Esophagus squamous epithelium (tissue), 5 donors: ENCODE measurements around the gene PALD1. TPM values are rescaled to one million over a fixed set of nuclear protein-coding genes. Genes with fewer than 3 reads are reported as not detected.

Source experiments
- DNase-seq: peaks from one replicate; lab custom pipeline; 2025; lab: John Stamatoyannopoulos, UW
- H3K27ac ChIP-seq, 4 donors: fragments of 200-600 bp; sonication (generic); one replicate each; pipeline ENCODE4 v1.5.1; 2016 to 2019; ENCODE audit warnings: mild to moderate bottlenecking in 1 of 4
- H3K27me3 ChIP-seq, 4 donors: fragments of 200-600 bp; sonication (generic); 1 replicate in 3 of 4; 2 replicates in 1 of 4; pipeline versions ENCODE4 v1.5.1 to v1.6.0; 2017 to 2021; ENCODE audit warnings: antibody characterized with exemption in 1 of 4
- H3K36me3 ChIP-seq, 3 donors: fragments of 200-600 bp; sonication (generic); one replicate each; pipeline ENCODE4 v1.5.1; 2016 to 2019
- H3K4me1 ChIP-seq, 3 donors: fragments of 200-600 bp; sonication (generic); one replicate each; pipeline ENCODE4 v1.5.1; 2017 to 2019
- H3K4me3 ChIP-seq, 4 donors: fragments of 200-600 bp; sonication (generic); 1 replicate in 3 of 4; 2 replicates in 1 of 4; pipeline ENCODE4 v1.5.1; 2016 to 2019; ENCODE audit warnings: mild to moderate bottlenecking in 2 of 4, moderate library complexity in 1 of 4
- H3K9me3 ChIP-seq, 3 donors: fragments of 200-600 bp; sonication (generic); one replicate each; pipeline ENCODE4 v1.5.1; 2016 to 2019
- CTCF ChIP-seq, 6 experiments: fragments of 450-650 bp in 4 of 6; fragments of 200-600 bp in 2 of 6; sonication (generic) in 2 of 6; IDR thresholded peaks; one replicate each; pipeline ENCODE4 v1.5.1; 2016 to 2019; ENCODE audit warnings: antibody characterized with exemption in 6 of 6, mild to moderate bottlenecking in 4 of 6, moderate library complexity in 4 of 6
- POLR2A ChIP-seq, 4 donors: fragments of 450-650 bp; IDR thresholded peaks; one replicate each; pipeline ENCODE4 v1.6.1; 2017; ENCODE audit warnings: antibody characterized with exemption in 4 of 4, mild to moderate bottlenecking in 4 of 4, moderate library complexity in 3 of 4
- WGBS, 2 donors: methylation state at CpG; one replicate each; pipeline ENCODE4 v1.1.5; 2018; 5-methylcytosine and 5-hydroxymethylcytosine counted together
- intact Hi-C: fragments of 100-400 bp; cut with DNase I; formaldehyde crosslinking; loops from one replicate; pipeline ENCODE4 v1.15.0; 2022
- total RNA-seq, 4 donors: library from RNA; depleted of rRNA; stranded (reverse); fragments of >200 nt; gene quantifications; one replicate each; pipeline ENCODE4 v1.1.0, GENCODE V29; 2016
- donor health status: DM: yes; HTN: yes; CAD: no.

Gene PALD1
- total RNA-seq, 4 donors from 2014 or later: 2.6 to 11.3 (median 4.5) TPM

- no peaks in the 10 kb centered on the region for H3K36me3 ChIP-seq
Measured at GRCh38 chr10:70445718-70446657, 32.6 kb upstream of the PALD1 start.

GRCh38 chr10:70448236-70448635 is 30.3 kb upstream of the PALD1 start:
- intact Hi-C loops: no loop called here
- peaks cover 0 to 11% (median 0%) of the 10 kb centered on the region in 4 donors for H3K27me3 ChIP-seq
- H3K4me1 ChIP-seq: peaks cover 0 to 22% (median 0%) of the 10 kb centered on the region in 3 donors
- no peak overlapping the region for H3K27ac ChIP-seq
- TF ChIP-seq CTCF (IDR thresholded peaks at IDR 0.05) (no peak), POLR2A (IDR thresholded peaks at IDR 0.05) (no peak)
- no peaks in the 10 kb centered on the region for H3K9me3 ChIP-seq
- no peak overlapping the region for H3K4me3 ChIP-seq
- H3K36me3 ChIP-seq: no peaks in the 10 kb centered on the region
- WGBS, 2 donors: 17 to 67% methylated on average over 1 to 2 of the region's 2 CpGs
- no peak for DNase-seq

More at GRCh38 chr10:70445718-70446657, 32.6 kb upstream of the PALD1 start:
- peaks cover 7 to 40% (median 8%) of the 10 kb centered on the region in 3 donors for H3K4me1 ChIP-seq
- TF ChIP-seq POLR2A (IDR thresholded peaks at IDR 0.05) (no peak), CTCF (IDR thresholded peaks at IDR 0.05) (no peak)
- WGBS, 2 donors: 43 to 46% methylated on average over 8 of the region's 8 CpGs
- no peak overlapping the region for H3K27ac ChIP-seq
- intact Hi-C loops: no loop called here
- H3K4me3 ChIP-seq: no peak overlapping the region
- no peak for DNase-seq
- H3K27me3 ChIP-seq: peaks cover 0 to 33% (median 10%) of the 10 kb centered on the region in 4 donors
- H3K9me3 ChIP-seq: no peaks in the 10 kb centered on the region

GRCh38 chr10:70455213-70455630 is 23.3 kb upstream of the PALD1 start:
- Histone ChIP-seq H3K9me3 (no peaks in the 10 kb centered on the region), H3K4me3 (no peak overlapping the region), H3K27me3 (peaks cover 0 to 51% (median 0%) of the 10 kb centered on the region in 4 donors), H3K27ac (no peak overlapping the region), H3K4me1 (peaks cover 10 to 22% (median 10%) of the 10 kb centered on the region in 3 donors), H3K36me3 (no peaks in the 10 kb centered on the region)
- intact Hi-C loops: no loop called here
- no peak for TF ChIP-seq CTCF (IDR thresholded peaks at IDR 0.05)
- no peak for TF ChIP-seq POLR2A (IDR thresholded peaks at IDR 0.05)
- 55 to 71% methylated on average over 5 to 6 of the region's 6 CpGs for WGBS, 2 donors
- no peak for DNase-seq

GRCh38 chr10:70456164-70456563 is 22.4 kb upstream of the PALD1 start:
- Histone ChIP-seq H3K36me3 (no peaks in the 10 kb centered on the region), H3K27ac (no peak overlapping the region), H3K9me3 (no peaks in the 10 kb centered on the region), H3K4me3 (no peak overlapping the region), H3K4me1 (peaks cover 10 to 24% (median 10%) of the 10 kb centered on the region in 3 donors), H3K27me3 (peaks cover 0 to 45% (median 0%) of the 10 kb centered on the region in 4 donors)
- DNase-seq: no peak
- TF ChIP-seq POLR2A (IDR thresholded peaks at IDR 0.05) (no peak), CTCF (IDR thresholded peaks at IDR 0.05) (no peak)
- 71 to 78% methylated on average over 6 to 8 of the region's 8 CpGs for WGBS, 2 donors
- intact Hi-C loops: no loop called here

- peak overlapping the region in 3 of 4 donors; percentile 1 to 60 (median 39) for H3K4me3 ChIP-seq
- WGBS, 2 donors: 57 to 65% methylated on average over 13 to 15 of the region's 17 CpGs
Measured at GRCh38 chr10:70457759-70458305, 20.7 kb upstream of the PALD1 start.

More at GRCh38 chr10:70457759-70458305, 20.7 kb upstream of the PALD1 start:
- intact Hi-C loops: no loop called here
- no peak for TF ChIP-seq POLR2A (IDR thresholded peaks at IDR 0.05)
- TF ChIP-seq CTCF (IDR thresholded peaks at IDR 0.05): no peak
- DNase-seq: no peak
- Histone ChIP-seq H3K27me3 (peaks cover 0 to 45% (median 0%) of the 10 kb centered on the region in 4 donors), H3K9me3 (no peaks in the 10 kb centered on the region), H3K27ac (peak overlapping the region in 2 of 4 donors; percentile 69 to 82), H3K4me1 (peaks cover 23 to 40% (median 24%) of the 10 kb centered on the region in 3 donors), H3K36me3 (no peaks in the 10 kb centered on the region)
